ENCODE measurements around the gene WDPCP.

- TF ChIP-seq EZH2 (IDR thresholded peaks at IDR 0.05; ENCODE audit: borderline replicate concordance, insufficient read depth, low read depth, low read length, poor library complexity, severe bottlenecking) (no peak), CTCF (IDR thresholded peaks at IDR 0.05) (no peak)
These were observed 11.7 kb downstream of the WDPCP start for GRCh38 chr2:63576546-63576945.

All from B cell (primary cell).